HFFc6 (cell line): Measurements from ENCODE around the gene DGCR6L. TPM values are rescaled to one million over a fixed set of nuclear protein-coding genes. Genes with fewer than 3 reads are reported as not detected.

Experiments
- DNase-seq: peaks from one replicate; pipeline ENCODE4 v3.0.0-alpha.2; 2018
- H3K27ac Mint-ChIP-seq: 2 replicates; pipeline ENCODE4 v1.8.0; 2020; ENCODE audit warnings: mild to moderate bottlenecking, mixed read lengths
- H3K27me3 Mint-ChIP-seq: 2 replicates; pipeline ENCODE4 v1.8.0; 2021; ENCODE audit warnings: mild to moderate bottlenecking, moderate library complexity, mixed read lengths; ENCODE audit not compliant: insufficient read depth
- H3K36me3 Mint-ChIP-seq: 2 replicates; pipeline ENCODE4 v1.8.0; 2021; ENCODE audit warnings: low read depth, mixed read lengths
- H3K4me1 Mint-ChIP-seq: 2 replicates; pipeline ENCODE4 v1.8.0; 2020; ENCODE audit warnings: low read depth, mixed read lengths
- H3K4me3 Mint-ChIP-seq: 2 replicates; pipeline ENCODE4 v1.8.0; 2020; ENCODE audit warnings: mild to moderate bottlenecking, moderate library complexity, mixed read lengths
- H3K9me3 Mint-ChIP-seq: 2 replicates; pipeline ENCODE4 v1.8.0; 2020; ENCODE audit warnings: mild to moderate bottlenecking, mixed read lengths
- CTCF ChIP-seq: fragments of 200-600 bp; sonication (generic); IDR thresholded peaks from 2 replicates; pipeline ENCODE4 v1.5.0; 2021; ENCODE audit warnings: antibody characterized with exemption, mild to moderate bottlenecking
- total RNA-seq, 6 experiments: library from RNA; stranded (reverse); fragmentation: NEBNext Ultra II Directional; extraction: Animal tissue kit (Norgen Biotek cat#: 25700); gene quantifications; 2 replicates in 1 of 6; 3 replicates in 5 of 6; pipeline ENCODE4 v1.2.3, GENCODE V29; 2021

Gene DGCR6L
- total RNA-seq, 6 experiments from 2014 or later, result 46.3 to 52.4 (median 48.4) TPM

- no peaks in the 10 kb centered on the region for H3K4me1 Mint-ChIP-seq
- peak; percentile 31 for DNase-seq
- H3K4me3 Mint-ChIP-seq, result peak overlapping the region; percentile 80
- H3K9me3 Mint-ChIP-seq, result no peaks in the 10 kb centered on the region
- TF ChIP-seq CTCF, result no peak
- no peaks in the 10 kb centered on the region for H3K36me3 Mint-ChIP-seq
- H3K27me3 Mint-ChIP-seq, result peaks cover 35% of the 10 kb centered on the region
- no peak overlapping the region for H3K27ac Mint-ChIP-seq
Measured at GRCh38 chr22:20298803-20299745, 20.8 kb downstream of the DGCR6L start.

GRCh38 chr22:20298110-20298802 lies 21.6 kb downstream of the DGCR6L start:
- H3K36me3 Mint-ChIP-seq, result no peaks in the 10 kb centered on the region
- H3K27ac Mint-ChIP-seq, result no peak overlapping the region
- peaks cover 36% of the 10 kb centered on the region for H3K27me3 Mint-ChIP-seq
- no peak for TF ChIP-seq CTCF
- H3K9me3 Mint-ChIP-seq, result no peaks in the 10 kb centered on the region
- DNase-seq, result no peak
- peak overlapping the region; percentile 34; the same call in 1 of the 2 replicates for H3K4me3 Mint-ChIP-seq
- H3K4me1 Mint-ChIP-seq, result no peaks in the 10 kb centered on the region

- no peaks in the 10 kb centered on the region for H3K36me3 Mint-ChIP-seq
- H3K9me3 Mint-ChIP-seq, result no peaks in the 10 kb centered on the region
- TF ChIP-seq CTCF, result no peak
- H3K4me3 Mint-ChIP-seq, result peak overlapping the region; percentile 34; the same call in 1 of the 2 replicates
- H3K27me3 Mint-ChIP-seq, result peaks cover 36% of the 10 kb centered on the region
- no peak overlapping the region for H3K27ac Mint-ChIP-seq
- DNase-seq, result no peak
- no peaks in the 10 kb centered on the region for H3K4me1 Mint-ChIP-seq
Measured at GRCh38 chr22:20297414-20298109, 22.3 kb downstream of the DGCR6L start.

- H3K27me3 Mint-ChIP-seq, result peaks cover 39% of the 10 kb centered on the region
- no peaks in the 10 kb centered on the region for H3K9me3 Mint-ChIP-seq
- no peaks in the 10 kb centered on the region for H3K4me1 Mint-ChIP-seq
- TF ChIP-seq CTCF, result no peak
- no peak overlapping the region for H3K4me3 Mint-ChIP-seq
- no peak overlapping the region for H3K27ac Mint-ChIP-seq
- no peaks in the 10 kb centered on the region for H3K36me3 Mint-ChIP-seq
- DNase-seq, result no peak
Measured at GRCh38 chr22:20296598-20296997, 23.3 kb downstream of the DGCR6L start.

- Mint-ChIP-seq H3K9me3 (no peaks in the 10 kb centered on the region), H3K4me3 (no peak overlapping the region), H3K27ac (no peak overlapping the region), H3K4me1 (no peaks in the 10 kb centered on the region), H3K36me3 (no peaks in the 10 kb centered on the region), H3K27me3 (peaks cover 40% of the 10 kb centered on the region)
- 0 out of 2 replicates have a peak, but pooled peaks have one; percentile 18 for TF ChIP-seq CTCF
- DNase-seq, result no peak
Measured at GRCh38 chr22:20295262-20296064, 24.4 kb downstream of the DGCR6L start.
